Mesendoderm (in vitro differentiated cells): ENCODE measurements around the gene DUSP3.
A peak's percentile ranks its signal among the peaks of the same experiment; 100 is the strongest.

Source experiments
- DNase-seq: peaks from one replicate; pipeline ENCODE4 v3.0.0; 2013
- H2AK5ac ChIP-seq: 2 replicates; pipeline ENCODE4 v1.6.1; 2013; ENCODE audit warnings: low read length, inconsistent platforms
- H2BK120ac ChIP-seq: 2 replicates; pipeline ENCODE4 v1.6.1; 2013; ENCODE audit warnings: low read depth, mild to moderate bottlenecking, low read length, moderate library complexity, mixed read lengths
- H2BK15ac ChIP-seq: replicated peaks from 2 replicates; pipeline ENCODE4 v1.6.1; 2013; ENCODE audit warnings: low read depth, mild to moderate bottlenecking, moderate library complexity
- H2BK5ac ChIP-seq: 2 replicates; pipeline ENCODE4 v1.6.1; 2013; ENCODE audit warnings: low read length, inconsistent platforms
- H3K18ac ChIP-seq: 2 replicates; pipeline ENCODE4 v1.6.1; 2013; ENCODE audit warnings: mild to moderate bottlenecking, low read length, mixed read lengths
- H3K23ac ChIP-seq: one replicate; pipeline ENCODE4 v1.6.1; 2013; ENCODE audit warnings: low read length
- H3K27ac ChIP-seq: 2 replicates; pipeline ENCODE4 v1.5.1; 2013; ENCODE audit warnings: low read depth, mild to moderate bottlenecking, inconsistent platforms, low read length, moderate library complexity
- H3K27me3 ChIP-seq: 2 replicates; pipeline ENCODE4 v1.6.1; 2013; ENCODE audit warnings: low read length, control low read depth, mild to moderate bottlenecking, inconsistent platforms; ENCODE audit not compliant: insufficient read depth, poor library complexity
- H3K36me3 ChIP-seq: 2 replicates; pipeline ENCODE4 v1.6.1; 2013; ENCODE audit warnings: low read length, inconsistent platforms; ENCODE audit not compliant: control insufficient read depth, insufficient read depth
- H3K4ac ChIP-seq: one replicate; pipeline ENCODE4 v1.6.1; 2013; ENCODE audit warnings: low read depth, mild to moderate bottlenecking, low read length, moderate library complexity
- H3K4me1 ChIP-seq: 2 replicates; pipeline ENCODE4 v1.6.1; 2013; ENCODE audit warnings: low read depth, low read length, inconsistent platforms; ENCODE audit not compliant: control insufficient read depth
- H3K4me2 ChIP-seq: 2 replicates; pipeline ENCODE4 v1.6.1; 2013; ENCODE audit warnings: low read length
- H3K4me3 ChIP-seq: 2 replicates; pipeline ENCODE4 v1.5.1; 2013; ENCODE audit warnings: mild to moderate bottlenecking, low read length
- H3K56ac ChIP-seq: one replicate; pipeline ENCODE4 v1.6.1; 2013; ENCODE audit warnings: low read length
- H3K79me1 ChIP-seq: 2 replicates; pipeline ENCODE4 v1.6.1; 2013; ENCODE audit warnings: low read length, inconsistent platforms
- H3K79me2 ChIP-seq: 2 replicates; pipeline ENCODE4 v1.6.1; 2013; ENCODE audit warnings: mild to moderate bottlenecking, low read length; ENCODE audit not compliant: control insufficient read depth, insufficient read depth
- H3K9ac ChIP-seq: 2 replicates; pipeline ENCODE4 v1.6.1; 2013; ENCODE audit warnings: low read length, inconsistent platforms
- H4K5ac ChIP-seq: one replicate; pipeline ENCODE4 v1.6.1; 2013; ENCODE audit warnings: low read length
- H4K8ac ChIP-seq: one replicate; pipeline ENCODE4 v1.6.1; 2013; ENCODE audit warnings: low read depth, mild to moderate bottlenecking, control low read depth, low read length, moderate library complexity
- WGBS: extraction: QIAGEN DNeasy Blood & Tissue Kit; methylation state at CpG from one replicate; pipeline ENCODE4 v1.1.7; 2013; ENCODE audit warnings: low lambda C conversion rate, missing lambda C conversion rate; ENCODE audit not compliant: insufficient coverage; ENCODE audit errors: extremely low coverage; 5-methylcytosine and 5-hydroxymethylcytosine counted together

DUSP3 gene

DNA sequence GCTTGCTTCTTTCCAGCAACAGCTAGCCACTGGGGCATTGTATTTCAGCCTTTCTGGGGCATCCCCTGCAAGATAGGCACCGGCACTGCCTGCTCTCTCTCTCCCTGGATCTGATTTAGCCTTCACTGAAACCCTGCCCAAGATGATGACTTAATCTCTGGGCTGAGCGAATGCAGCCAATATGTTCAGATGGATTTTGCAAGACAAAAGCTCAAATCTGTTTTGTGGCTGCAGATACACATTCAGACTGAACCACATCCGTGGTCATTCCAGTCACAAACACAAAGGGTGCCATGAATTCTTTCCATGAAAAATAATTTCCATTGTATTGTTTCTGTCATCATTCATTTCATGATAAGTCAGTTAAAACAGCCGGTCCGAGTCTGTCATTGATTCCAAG, 44.4 kb downstream of the DUSP3 start:
- Histone ChIP-seq H2AK5ac (no peak overlapping the region), H3K79me1 (no peaks in the 10 kb centered on the region), H3K36me3 (no peaks in the 10 kb centered on the region), H2BK15ac (no peak overlapping the region), H2BK5ac (no peak overlapping the region), H3K4me3 (no peak overlapping the region), H3K27me3 (no peaks in the 10 kb centered on the region), H3K9ac (no peak overlapping the region), H3K27ac (no peak overlapping the region), H4K8ac (no peak overlapping the region), H3K18ac (no peak overlapping the region), H4K5ac (no peak overlapping the region), H3K4ac (no peak overlapping the region), H3K4me2 (no peak overlapping the region), H3K4me1 (no peaks in the 10 kb centered on the region), H3K56ac (no peak overlapping the region), H3K79me2 (no peaks in the 10 kb centered on the region), H3K23ac (no peak overlapping the region), H2BK120ac (no peak overlapping the region)
- no peak for DNase-seq
- no CpG with 5 or more reads among the region's 5 CpGs for WGBS

- no CpG with 5 or more reads among the region's 1 CpG for WGBS
- Histone ChIP-seq H4K8ac (no peak overlapping the region), H3K23ac (no peak overlapping the region), H3K4me3 (no peak overlapping the region), H2BK5ac (no peak overlapping the region), H3K4ac (no peak overlapping the region), H3K56ac (no peak overlapping the region), H4K5ac (no peak overlapping the region), H2BK15ac (no peak overlapping the region), H3K9ac (no peak overlapping the region), H2BK120ac (no peak overlapping the region), H3K79me2 (no peaks in the 10 kb centered on the region), H3K36me3 (no peaks in the 10 kb centered on the region), H3K27ac (no peak overlapping the region), H3K79me1 (no peaks in the 10 kb centered on the region), H3K4me2 (no peak overlapping the region), H2AK5ac (no peak overlapping the region), H3K4me1 (no peaks in the 10 kb centered on the region), H3K27me3 (no peaks in the 10 kb centered on the region), H3K18ac (no peak overlapping the region)
- no peak for DNase-seq
These were observed 44.8 kb downstream of the DUSP3 start for GRCh38 chr17:43733956-43734355.

- no peak overlapping the region for H3K56ac ChIP-seq
- no peaks in the 10 kb centered on the region for H3K27me3 ChIP-seq
- no peaks in the 10 kb centered on the region for H3K4me1 ChIP-seq
- H3K36me3 ChIP-seq, result no peaks in the 10 kb centered on the region
- no peaks in the 10 kb centered on the region for H3K79me2 ChIP-seq
- H3K18ac ChIP-seq, result no peak overlapping the region
- no peak overlapping the region for H2AK5ac ChIP-seq
- no peak overlapping the region for H3K27ac ChIP-seq
- no peak overlapping the region for H3K23ac ChIP-seq
- DNase-seq, result peak; percentile 92
- H4K8ac ChIP-seq, result no peak overlapping the region
- H3K4ac ChIP-seq, result no peak overlapping the region
- H3K4me3 ChIP-seq, result no peak overlapping the region
- H2BK5ac ChIP-seq, result no peak overlapping the region
- H4K5ac ChIP-seq, result no peak overlapping the region
- H3K4me2 ChIP-seq, result no peak overlapping the region
- no CpG with 5 or more reads among the region's 2 CpGs for WGBS
- no peak overlapping the region for H2BK120ac ChIP-seq
- no peaks in the 10 kb centered on the region for H3K79me1 ChIP-seq
- H3K9ac ChIP-seq, result no peak overlapping the region
- H2BK15ac ChIP-seq, result no peak overlapping the region
These were observed 45.8 kb downstream of the DUSP3 start for GRCh38 chr17:43732958-43733357.

DNA sequence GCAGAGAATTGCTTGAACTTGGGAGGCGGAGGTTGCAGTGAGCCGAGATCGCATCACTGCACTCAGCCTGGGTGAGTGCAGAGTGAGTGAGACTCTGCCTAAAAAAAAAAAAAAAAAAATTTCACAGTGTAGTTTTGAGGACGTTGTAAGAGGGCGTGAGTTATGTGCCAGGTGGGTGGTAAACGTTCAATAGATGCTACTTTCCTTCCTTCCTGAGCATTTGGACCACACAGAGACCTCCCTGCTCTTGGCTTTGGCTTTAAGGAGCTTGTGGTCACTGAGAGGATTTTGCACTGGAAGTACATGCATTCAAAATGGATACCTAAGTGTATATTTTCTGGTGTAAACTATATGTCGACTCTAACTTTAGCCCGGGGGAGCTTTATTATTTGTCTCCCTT, 50.7 kb downstream of the DUSP3 start:
- no peak overlapping the region for H3K9ac ChIP-seq
- WGBS, result no CpG with 5 or more reads among the region's 8 CpGs
- no peaks in the 10 kb centered on the region for H3K4me1 ChIP-seq
- no peak overlapping the region for H4K5ac ChIP-seq
- no peak overlapping the region for H3K4me2 ChIP-seq
- no peak overlapping the region for H3K56ac ChIP-seq
- H4K8ac ChIP-seq, result no peak overlapping the region
- H2BK15ac ChIP-seq, result no peak overlapping the region
- no peaks in the 10 kb centered on the region for H3K79me1 ChIP-seq
- no peak overlapping the region for H3K18ac ChIP-seq
- H2BK5ac ChIP-seq, result no peak overlapping the region
- H3K4me3 ChIP-seq, result no peak overlapping the region
- no peak for DNase-seq
- no peak overlapping the region for H2BK120ac ChIP-seq
- no peaks in the 10 kb centered on the region for H3K27me3 ChIP-seq
- H3K4ac ChIP-seq, result no peak overlapping the region
- H3K27ac ChIP-seq, result no peak overlapping the region
- no peak overlapping the region for H2AK5ac ChIP-seq
- H3K23ac ChIP-seq, result no peak overlapping the region
- no peaks in the 10 kb centered on the region for H3K36me3 ChIP-seq
- H3K79me2 ChIP-seq, result no peaks in the 10 kb centered on the region

GRCh38 chr17:43723697-43724359, 54.9 kb downstream of the DUSP3 start:
- Histone ChIP-seq H3K27ac (no peak overlapping the region), H3K18ac (no peak overlapping the region), H3K4me2 (no peak overlapping the region), H3K4me1 (peaks cover 3% of the 10 kb centered on the region), H4K5ac (no peak overlapping the region), H3K56ac (no peak overlapping the region), H3K23ac (no peak overlapping the region), H2BK15ac (no peak overlapping the region), H2BK120ac (no peak overlapping the region), H3K4ac (no peak overlapping the region), H3K79me2 (no peaks in the 10 kb centered on the region), H3K27me3 (no peaks in the 10 kb centered on the region), H4K8ac (no peak overlapping the region), H3K4me3 (no peak overlapping the region), H2AK5ac (no peak overlapping the region), H3K9ac (no peak overlapping the region), H3K79me1 (no peaks in the 10 kb centered on the region), H2BK5ac (no peak overlapping the region), H3K36me3 (no peaks in the 10 kb centered on the region)
- peak; percentile 49 for DNase-seq
- WGBS, result no CpG with 5 or more reads among the region's 6 CpGs
